Activated CD4-positive, alpha-beta T cell treated with anti-CD3 and anti-CD28 coated beads, Interleukin-2, Interleukin-6, amounts not matched to agents 100 ng/mL and 50 ng/mL, durations not matched to agents 16 hours and 8 hours (primary cell): ENCODE data around the gene ZDHHC21.
"Not testable (repeated sequence)": the region's sequence is repeated elsewhere in the genome, so short reads cannot be mapped to it uniquely, and the experiment has no call there.

Source experiments
- DNase-seq: peaks from one replicate; pipeline ENCODE4 v3.0.0-alpha.2; 2020

Gene ZDHHC21

DNA sequence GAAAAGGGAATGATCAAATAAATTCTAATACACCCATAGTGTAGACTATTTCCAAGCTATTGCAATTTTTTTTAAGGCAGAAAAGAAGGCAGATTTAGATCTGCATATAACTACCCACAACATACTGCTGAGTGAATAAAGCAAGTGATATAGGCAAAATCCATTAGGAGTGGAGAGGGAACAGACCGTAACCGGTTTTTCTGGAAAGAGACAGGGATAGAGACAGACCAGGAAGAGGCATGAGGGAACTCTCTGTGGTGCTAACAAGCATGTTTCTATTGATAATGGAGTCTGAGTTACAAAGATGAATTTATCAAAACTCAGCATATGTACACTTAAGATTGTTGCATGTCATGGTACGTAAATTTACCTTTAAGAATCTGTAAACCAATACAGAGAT is 14.5 kb downstream of the ZDHHC21 start:
- DNase-seq, result no peak

DNA sequence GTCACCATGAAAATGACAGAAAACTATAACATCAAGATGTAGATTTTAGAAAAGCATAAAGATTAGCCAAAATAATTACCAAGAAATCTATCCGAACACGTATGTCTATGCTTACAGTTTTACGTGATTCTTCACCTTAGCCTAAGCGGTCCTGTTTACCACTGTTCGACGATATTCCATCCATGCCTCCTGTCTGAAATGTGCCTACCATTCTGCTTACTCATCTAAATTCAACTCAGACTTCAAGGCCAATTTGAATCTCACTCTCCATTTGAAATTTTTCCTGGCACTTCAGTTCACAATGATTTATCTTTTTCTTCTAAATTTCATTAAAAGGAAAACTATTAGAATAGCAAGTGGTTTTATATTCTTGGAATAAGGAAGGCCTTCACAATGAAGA is 15.4 kb downstream of the ZDHHC21 start:
- DNase-seq, result no peak

DNA sequence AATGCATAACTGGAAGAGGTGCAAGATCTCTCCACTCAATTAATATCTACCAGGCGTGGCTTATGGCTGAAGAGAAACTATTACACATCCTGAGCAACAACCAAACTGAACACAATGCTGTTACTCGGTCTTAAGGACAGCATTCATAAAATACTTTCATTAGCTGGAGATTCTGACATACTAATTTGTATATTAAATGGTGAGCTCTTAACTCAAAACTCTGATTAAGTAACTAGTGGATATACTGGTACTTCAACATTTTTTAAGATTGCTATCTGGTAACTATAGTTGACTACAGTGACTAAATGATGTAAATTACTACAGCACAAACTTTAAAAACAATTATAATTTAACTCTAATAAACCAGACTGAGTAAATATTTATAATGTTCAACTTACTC is 15.8 kb downstream of the ZDHHC21 start:
- no peak for DNase-seq

- no peak for DNase-seq
Measured at GRCh38 chr9:14674630-14675029, 18.6 kb downstream of the ZDHHC21 start.

- DNase-seq, result peak; percentile 64
Measured at GRCh38 chr9:14671377-14671776, 21.9 kb downstream of the ZDHHC21 start.

DNA sequence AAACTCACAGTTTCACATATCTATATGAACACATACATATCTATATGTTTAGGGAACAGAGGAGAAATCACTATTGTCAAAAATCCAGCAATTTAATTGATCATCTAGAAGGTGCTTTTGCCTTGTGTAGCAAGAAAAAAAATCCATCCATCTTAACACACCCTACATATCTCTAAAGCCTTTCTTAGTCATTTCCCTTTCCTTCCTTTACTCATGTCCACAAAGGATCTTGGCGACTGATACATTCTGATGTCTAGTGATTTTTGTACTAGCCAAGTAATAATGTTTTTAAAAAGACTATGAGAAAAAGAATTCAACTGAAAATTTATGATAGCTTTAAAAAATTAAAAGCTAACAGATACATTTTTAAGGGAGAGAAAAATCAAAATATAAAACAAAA is 22.5 kb downstream of the ZDHHC21 start:
- peak; percentile 55 for DNase-seq

DNA sequence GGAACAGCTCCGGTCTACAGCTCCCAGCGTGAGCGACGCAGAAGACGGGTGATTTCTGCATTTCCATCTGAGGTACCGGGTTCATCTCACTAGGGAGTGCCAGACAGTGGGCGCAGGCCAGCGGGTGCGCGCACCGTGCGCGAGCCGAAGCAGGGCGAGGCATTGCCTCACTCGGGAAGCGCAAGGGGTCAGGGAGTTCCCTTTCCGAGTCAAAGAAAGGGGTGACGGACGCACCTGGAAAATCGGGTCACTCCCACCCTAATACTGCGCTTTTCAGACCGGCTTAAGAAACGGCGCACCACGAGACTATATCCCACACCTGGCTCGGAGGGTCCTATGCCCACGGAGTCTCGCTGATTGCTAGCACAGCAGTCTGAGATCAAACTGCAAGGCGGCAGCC is 29.2 kb downstream of the ZDHHC21 start:
- not testable (repeated sequence) for DNase-seq

DNA sequence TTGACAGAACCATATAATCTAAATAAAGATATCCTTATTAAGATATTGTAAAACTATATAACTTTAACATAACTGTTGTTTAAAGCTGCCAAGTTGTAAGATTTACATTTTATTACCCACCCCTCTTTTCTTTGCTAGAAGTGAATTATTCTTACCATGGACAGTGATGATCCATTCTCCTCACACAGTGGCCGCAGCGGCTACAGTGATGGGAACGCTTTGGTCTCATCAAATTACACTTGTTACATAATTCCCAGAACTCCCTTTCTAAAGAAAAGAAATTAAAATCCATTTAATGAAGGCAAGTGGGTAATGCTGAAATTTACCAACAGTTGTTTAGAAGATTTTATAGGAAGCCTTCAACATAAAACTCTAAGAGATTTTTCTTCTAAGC is 31.2 kb downstream of the ZDHHC21 start:
- DNase-seq, result no peak

DNA sequence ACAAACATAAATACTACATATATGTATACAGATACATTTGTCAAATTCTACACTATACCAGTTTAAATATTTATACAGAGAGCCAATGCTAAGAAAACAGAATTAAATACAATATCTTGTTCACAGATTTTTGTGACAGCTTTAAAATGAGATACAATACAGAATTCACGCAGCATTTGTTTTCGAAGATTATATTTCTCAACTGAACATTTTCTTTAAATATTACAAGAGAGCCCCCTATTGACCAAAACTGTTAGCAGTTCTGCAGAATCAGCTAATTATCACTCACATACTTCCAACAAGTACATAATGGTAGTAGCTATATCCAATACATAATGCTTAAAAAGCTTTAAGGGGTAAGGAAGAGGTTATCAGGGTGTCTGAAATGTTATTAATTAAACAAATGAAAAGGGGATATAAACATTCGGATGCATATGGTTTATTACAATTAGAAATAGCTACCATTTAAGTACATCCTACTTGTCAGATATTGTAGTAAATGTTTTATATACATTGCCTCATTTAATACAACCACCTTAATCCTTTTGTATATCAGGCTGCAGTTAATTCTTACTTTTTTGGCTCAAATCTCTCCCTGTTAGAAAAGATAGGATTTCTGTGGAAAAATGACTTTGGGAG is 31.7 kb downstream of the ZDHHC21 start:
- peak; percentile 34 for DNase-seq

GRCh38 chr9:14660721-14661120 is 32.5 kb downstream of the ZDHHC21 start:
- no peak for DNase-seq

GRCh38 chr9:14654932-14655331 is 38.3 kb downstream of the ZDHHC21 start:
- DNase-seq, result no peak

- DNase-seq, result no peak
Measured at GRCh38 chr9:14653511-14653910, 39.7 kb downstream of the ZDHHC21 start.

GRCh38 chr9:14652729-14653377 is 40.4 kb downstream of the ZDHHC21 start:
- no peak for DNase-seq

- DNase-seq, result no peak
Measured at GRCh38 chr9:14650596-14650995, 42.6 kb downstream of the ZDHHC21 start.

DNA sequence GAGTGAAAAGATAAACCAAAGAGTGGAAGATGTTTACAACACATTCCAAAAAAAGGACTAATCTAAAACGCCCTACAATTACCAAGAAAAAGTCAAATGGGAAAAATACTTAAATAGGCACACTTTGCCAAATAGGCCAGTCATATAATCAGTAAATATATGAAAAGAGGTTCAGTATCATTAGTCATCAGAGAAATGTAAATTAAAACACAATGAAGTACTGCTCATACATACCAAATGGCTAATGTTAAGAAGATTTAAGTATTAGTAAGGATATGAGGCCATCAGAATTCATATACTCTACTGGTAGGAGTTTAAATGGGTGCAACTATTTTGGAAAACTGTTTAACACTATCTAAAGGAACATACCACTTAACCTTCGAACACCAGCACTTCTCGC is 47.6 kb downstream of the ZDHHC21 start:
- DNase-seq, result no peak

GRCh38 chr9:14640967-14641366 is 52.3 kb downstream of the ZDHHC21 start:
- DNase-seq, result no peak

- no peak for DNase-seq
Measured at GRCh38 chr9:14640294-14640693, 52.9 kb downstream of the ZDHHC21 start.

DNA sequence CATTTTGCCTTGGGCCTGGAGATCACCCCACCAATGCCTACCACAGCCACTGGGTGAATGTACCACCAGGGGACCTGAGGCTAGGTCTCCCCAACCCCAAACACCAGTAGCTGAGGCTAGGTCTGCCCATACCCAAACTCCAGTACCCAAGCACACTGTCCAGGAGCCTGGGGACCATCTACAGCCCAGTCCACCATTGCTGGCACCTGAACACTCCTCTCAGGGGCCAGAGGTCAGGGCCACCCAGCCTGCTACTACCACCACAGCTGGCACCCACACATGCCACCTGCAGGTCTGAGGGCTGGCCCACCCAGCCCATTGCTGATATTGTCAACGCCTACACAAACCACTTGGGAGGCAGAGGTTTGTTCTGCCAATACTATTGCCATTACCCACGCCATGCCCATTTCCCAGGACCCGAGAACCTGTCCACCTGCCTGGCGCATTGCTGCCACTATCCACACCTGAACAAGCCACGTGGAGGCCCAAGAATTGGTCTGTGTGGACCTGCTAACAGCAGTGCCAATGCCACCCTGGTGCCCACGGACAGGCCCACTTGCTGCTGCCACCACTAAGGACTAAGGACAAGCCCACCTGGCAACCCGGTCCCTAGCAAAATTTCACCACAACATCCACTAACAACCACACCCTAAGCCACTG is 59.2 kb downstream of the ZDHHC21 start:
- DNase-seq, result no peak

GRCh38 chr9:14633148-14633547 is 60.1 kb downstream of the ZDHHC21 start:
- DNase-seq, result no peak

GRCh38 chr9:14627513-14627912 is 65.7 kb downstream of the ZDHHC21 start:
- no peak for DNase-seq

- no peak for DNase-seq
Measured at GRCh38 chr9:14618836-14619420, 74.3 kb downstream of the ZDHHC21 start.

- peak; percentile 50 for DNase-seq
Measured at GRCh38 chr9:14616188-14616982, 76.8 kb downstream of the ZDHHC21 start.

- DNase-seq, result no peak
Measured at GRCh38 chr9:14608540-14608939, 84.7 kb downstream of the ZDHHC21 start.
